Measurements from ENCODE around the gene AIMP2. TPM values are rescaled to one million over a fixed set of nuclear protein-coding genes. Genes with fewer than 3 reads are reported as not detected.
"Not testable (repeated sequence)": the region's sequence is repeated elsewhere in the genome, so short reads cannot be mapped to it uniquely, and the experiment has no call there.

The AIMP2 gene
- total RNA-seq, 2 donors from 2014 or later = 31.5 to 40.9 TPM

DNA sequence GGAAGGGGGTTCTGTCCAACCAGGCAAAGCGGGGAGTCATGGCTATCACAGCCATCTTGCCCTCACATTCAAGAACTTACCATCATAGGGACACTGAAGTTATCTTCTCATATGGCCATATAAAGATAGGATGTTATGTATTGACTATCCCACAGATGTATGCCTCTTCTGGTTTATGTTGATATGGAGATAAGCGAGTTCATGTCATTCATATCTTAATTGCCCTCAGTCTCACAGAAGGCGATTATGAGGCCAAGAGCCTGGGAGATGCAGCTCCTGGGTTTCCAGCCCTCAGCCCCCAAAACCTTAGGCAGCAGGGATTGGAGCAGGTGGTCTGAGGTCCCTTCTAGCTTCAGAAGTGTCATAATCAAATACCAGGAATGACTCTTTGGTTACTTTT, 13.6 kb downstream of the AIMP2 start:
- ATAC-seq (no peak), DNase-seq (no peak)
- intact Hi-C loops (cut with DNase I) = no loop called here

DNA sequence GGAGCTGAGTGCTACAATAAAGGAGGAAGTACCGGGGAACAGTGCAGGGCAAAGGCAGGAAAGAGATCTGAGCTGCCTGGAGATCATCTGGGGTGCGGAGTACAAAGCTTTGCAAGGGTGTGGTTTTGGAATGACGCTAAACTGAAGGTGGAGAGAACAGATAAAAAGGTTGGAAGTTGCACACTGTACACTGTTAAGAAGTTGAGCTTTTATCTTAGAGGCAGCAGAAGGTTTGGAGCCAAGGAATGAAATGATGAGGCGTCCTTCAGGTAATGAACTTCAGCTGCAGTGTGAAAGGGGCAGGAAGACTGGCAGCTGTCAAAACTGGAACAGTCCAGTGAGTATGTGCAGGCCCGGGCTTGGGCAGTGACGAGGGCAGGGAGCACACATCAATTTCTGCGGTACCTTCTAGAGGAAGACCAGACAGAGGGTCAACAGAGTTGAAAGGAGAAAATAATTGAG, 14.9 kb downstream of the AIMP2 start:
- ATAC-seq = no peak
- DNase-seq = no peak
- intact Hi-C loops (cut with DNase I) = no loop called here

GRCh38 chr7:6026011-6026819, 17.1 kb downstream of the AIMP2 start:
- ATAC-seq = peak; percentile 89 to 90
- intact Hi-C loops (cut with DNase I) = no loop called here
- DNase-seq = peak; percentile 77

DNA sequence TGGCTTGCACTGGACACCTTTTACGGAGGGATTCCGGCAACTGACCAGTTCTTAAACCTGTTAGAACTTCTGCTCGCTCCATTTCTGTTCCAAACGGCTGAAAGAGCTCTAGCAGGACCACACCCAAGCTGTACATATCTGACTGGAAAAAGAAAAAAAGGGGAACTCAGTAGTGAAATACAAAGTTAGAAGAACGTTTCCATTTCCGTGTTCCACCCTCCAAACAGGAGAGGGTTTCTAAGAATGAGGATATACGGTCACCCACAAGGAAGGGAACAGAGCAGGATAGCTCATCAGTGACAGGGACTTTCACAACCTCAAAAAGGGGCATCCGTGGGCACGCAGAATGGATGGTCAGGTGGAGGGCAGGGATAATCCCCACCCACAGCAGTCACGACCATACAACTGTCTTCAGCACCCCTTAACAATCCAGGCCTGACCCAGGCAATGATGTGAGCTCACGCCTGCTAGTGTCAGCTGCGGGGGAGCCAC, 17.8 kb downstream of the AIMP2 start:
- intact Hi-C loops (cut with DNase I) = no loop called here
- ATAC-seq = peak; percentile 20 to 50
- no peak for DNase-seq

GRCh38 chr7:6027806-6028365, 18.8 kb downstream of the AIMP2 start:
- intact Hi-C loops (cut with DNase I) = no loop called here
- ATAC-seq (no peak), DNase-seq (no peak)

DNA sequence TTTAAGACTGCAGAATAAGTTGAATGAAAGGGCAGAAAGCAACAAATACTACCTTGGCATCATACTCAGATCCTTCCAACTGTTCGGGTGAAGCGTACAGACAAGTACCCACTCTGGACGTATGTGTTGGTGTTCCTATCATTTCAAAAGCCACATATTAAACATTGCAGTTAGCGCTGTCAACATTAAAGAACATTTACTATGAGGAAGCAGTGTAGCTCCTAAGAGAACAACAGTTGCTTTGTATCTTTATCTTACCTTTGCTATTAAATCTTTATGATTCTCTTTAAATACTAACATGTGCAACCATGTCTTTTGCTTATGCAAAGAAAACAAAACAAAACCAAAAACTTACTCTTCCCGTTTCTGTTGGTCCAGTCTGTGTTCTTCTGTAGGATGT, 19.5 kb downstream of the AIMP2 start:
- intact Hi-C loops (cut with DNase I) = no loop called here
- DNase-seq = no peak
- ATAC-seq = no peak

- intact Hi-C loops (cut with DNase I) = no loop called here
- no peak for ATAC-seq
Measured at GRCh38 chr7:6030988-6031387, 21.9 kb downstream of the AIMP2 start, which contains the start of gene ANKRD61. TSS of gene ANKRD61 (plus strand) at chr7:6031376. CDS start at chr7:6031376, 0 bp downstream.

DNA sequence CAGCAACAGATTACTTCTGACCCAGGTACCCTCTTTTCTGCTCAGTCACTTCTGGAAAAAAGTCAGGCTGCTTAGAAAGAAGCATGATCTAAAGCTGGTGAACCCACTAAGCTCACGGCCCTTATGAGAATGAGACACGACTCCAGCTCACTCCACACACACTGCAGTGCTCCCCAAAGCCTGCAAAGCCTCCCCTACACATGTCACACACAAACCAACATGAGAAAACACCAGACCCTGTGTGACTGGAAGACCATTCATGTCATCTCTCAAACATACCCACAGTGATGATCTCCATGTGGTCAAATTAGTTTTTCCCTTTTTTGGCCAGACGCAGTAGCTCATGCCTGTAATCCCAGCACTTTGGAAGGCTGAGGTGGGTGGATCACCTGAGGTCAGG, 22.5 kb downstream of the AIMP2 start:
- intact Hi-C loops (cut with DNase I) = no loop called here
- ATAC-seq = no peak
- no peak for DNase-seq

More at GRCh38 chr7:6030988-6031387, 21.9 kb downstream of the AIMP2 start, which contains the start of gene ANKRD61:
- no peak for DNase-seq

- no peak for ATAC-seq
- DNase-seq = no peak
- intact Hi-C loops (cut with DNase I) = no loop called here
Measured at GRCh38 chr7:6032167-6032566, 23.1 kb downstream of the AIMP2 start.

DNA sequence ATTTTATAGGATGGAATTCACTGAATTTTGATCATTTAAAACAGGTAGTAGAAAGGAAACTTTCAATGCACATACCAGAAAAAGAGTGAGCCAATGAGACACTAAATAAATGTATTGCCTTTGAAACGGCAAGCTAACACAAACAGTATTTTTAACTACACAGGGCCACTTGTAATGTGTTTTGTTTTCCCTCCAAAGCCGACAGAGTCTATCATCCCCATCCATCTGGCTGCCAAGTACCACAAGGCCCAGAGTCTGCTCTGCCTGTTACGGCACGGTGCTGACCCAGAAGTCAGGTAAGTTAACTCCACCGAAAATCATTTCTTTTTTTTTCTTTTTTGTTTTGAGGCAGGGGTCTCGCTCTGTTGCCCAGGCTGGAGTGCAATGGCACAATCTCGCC, 23.6 kb downstream of the AIMP2 start:
- intact Hi-C loops (cut with DNase I) = no loop called here
- ATAC-seq = no peak
- DNase-seq = no peak

- intact Hi-C loops (cut with DNase I) = no loop called here
- no peak for ATAC-seq
- no peak for DNase-seq
Measured at GRCh38 chr7:6035165-6035564, 26.1 kb downstream of the AIMP2 start.

DNA sequence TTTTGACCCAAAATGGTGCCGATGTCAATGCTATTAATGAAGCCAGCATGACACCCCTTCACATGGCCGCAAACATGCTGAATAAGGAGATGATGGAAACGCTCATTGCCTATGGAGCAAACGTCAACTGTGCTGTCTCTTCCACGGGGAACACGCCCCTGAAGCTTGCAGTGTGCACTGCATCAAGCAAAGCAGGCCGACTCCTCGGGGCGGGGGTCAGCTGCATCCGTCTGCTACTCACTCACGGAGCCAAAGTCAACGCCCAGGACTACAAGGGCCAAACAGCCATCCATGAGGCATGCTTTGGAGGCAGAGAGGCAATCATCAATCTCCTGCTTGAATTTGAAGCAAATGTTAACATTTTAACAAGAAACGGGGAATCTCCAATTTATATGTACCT, 26.6 kb downstream of the AIMP2 start:
- no peak for ATAC-seq
- intact Hi-C loops (cut with DNase I) = no loop called here
- no peak for DNase-seq

DNA sequence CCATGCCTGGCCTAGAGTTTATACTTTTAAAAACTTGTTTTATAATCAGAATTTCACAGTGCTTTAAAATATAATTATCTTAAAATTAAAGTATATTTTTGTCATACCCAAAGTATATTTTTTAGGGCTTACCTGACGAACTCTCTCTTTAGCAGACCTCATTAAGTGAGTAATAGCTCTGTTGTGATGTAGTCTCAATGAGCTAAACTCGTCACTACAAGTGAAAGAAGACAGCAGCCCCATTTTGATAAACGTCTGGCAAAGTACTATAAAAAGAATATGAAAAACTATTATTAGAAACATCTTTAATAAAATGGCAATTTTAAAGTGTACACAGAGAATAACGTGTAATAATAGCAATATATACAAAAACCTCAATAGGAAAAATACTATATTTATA, 40.7 kb downstream of the AIMP2 start:
- no peak for ATAC-seq
- intact Hi-C loops (cut with DNase I) = no loop called here
- no peak for DNase-seq

GRCh38 chr7:6051185-6051584, 42.1 kb downstream of the AIMP2 start:
- DNase-seq; ATAC-seq; intact Hi-C loops (cut with DNase I): not testable (repeated sequence)

- intact Hi-C loops (cut with DNase I) = no loop called here
- DNase-seq (no peak), ATAC-seq (no peak)
Measured at GRCh38 chr7:6056616-6057015, 47.5 kb downstream of the AIMP2 start.

DNA sequence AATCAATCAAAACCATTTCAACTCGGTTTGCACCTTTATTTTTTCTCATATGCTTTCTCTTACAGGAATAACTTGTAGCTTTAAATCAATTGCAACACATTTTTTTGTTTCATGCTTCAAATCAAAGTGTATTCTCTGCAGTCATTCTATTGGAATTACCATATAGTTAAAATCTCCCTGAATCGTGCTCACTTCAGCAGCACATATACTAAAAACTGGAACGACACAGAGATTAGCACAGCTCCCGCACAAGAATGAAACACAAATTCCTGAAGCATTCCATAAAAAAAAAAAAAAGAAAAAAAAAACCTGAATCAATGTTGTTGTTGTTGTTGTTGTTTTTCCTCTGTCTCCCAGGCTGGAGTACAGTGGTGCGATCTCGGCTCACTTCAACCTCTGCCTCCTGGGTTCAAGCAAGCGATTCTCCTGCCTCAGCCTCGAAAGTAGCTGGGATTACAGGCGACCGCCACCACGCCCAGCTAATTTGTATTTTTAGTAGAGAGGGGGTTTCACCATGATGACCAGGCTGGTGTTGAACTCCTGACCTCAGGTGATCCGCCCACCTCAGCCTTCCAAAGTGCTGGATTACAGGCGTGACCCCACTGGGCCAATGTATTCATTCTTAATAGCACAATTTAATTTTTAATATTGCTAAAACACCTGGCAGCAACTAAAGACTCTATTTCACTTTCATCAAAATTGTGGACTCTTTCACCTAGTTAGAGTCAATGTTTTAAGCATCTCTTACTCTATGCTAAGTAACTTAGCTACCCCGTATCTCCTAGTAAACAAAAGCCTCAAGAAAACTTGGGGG, 48.5 kb downstream of the AIMP2 start:
- ATAC-seq = no peak
- no peak for DNase-seq
- intact Hi-C loops (cut with DNase I) = no loop called here

GRCh38 chr7:6059941-6060340, 50.9 kb downstream of the AIMP2 start:
- intact Hi-C loops (cut with DNase I); DNase-seq; ATAC-seq: not testable (repeated sequence)

- intact Hi-C loops (cut with DNase I) = no loop called here
- no peak for ATAC-seq
- DNase-seq = no peak
Measured at GRCh38 chr7:6071406-6071805, 62.3 kb downstream of the AIMP2 start.
